Type B pancreatic cell (in vitro differentiated cells): ENCODE measurements around the gene MAGEE1. TPM values are rescaled to one million over a fixed set of nuclear protein-coding genes. Genes with fewer than 3 reads are reported as not detected.

Experiments
- DNase-seq: peaks from one replicate; pipeline ENCODE4 v3.0.0; 2021; ENCODE audit warnings: mixed read lengths; ENCODE audit not compliant: unreplicated experiment; ENCODE audit errors: extremely low spot score
- H3K27ac Mint-ChIP-seq: 2 replicates; pipeline ENCODE4 v1.8.0; 2021; ENCODE audit warnings: mild to moderate bottlenecking, mixed read lengths
- H3K27me3 Mint-ChIP-seq: 2 replicates; pipeline ENCODE4 v1.8.0; 2021; ENCODE audit warnings: mixed read lengths
- H3K36me3 Mint-ChIP-seq: 2 replicates; pipeline ENCODE4 v1.8.0; 2021; ENCODE audit warnings: mixed read lengths
- H3K4me1 Mint-ChIP-seq: one replicate; pipeline ENCODE4 v1.8.0; 2021; ENCODE audit warnings: mixed read lengths; ENCODE audit not compliant: unreplicated experiment
- H3K4me3 Mint-ChIP-seq: 2 replicates; pipeline ENCODE4 v1.8.0; 2021; ENCODE audit warnings: mild to moderate bottlenecking, mixed read lengths
- H3K9me3 Mint-ChIP-seq: 2 replicates; pipeline ENCODE4 v1.8.0; 2021; ENCODE audit warnings: mixed read lengths
- CTCF ChIP-seq: fragments of 200-600 bp; sonication (generic); conservative IDR thresholded peaks from 2 replicates; pipeline ENCODE4 v1.5.0; 2021; ENCODE audit warnings: antibody characterized with exemption, mild to moderate bottlenecking
- total RNA-seq: library from RNA; stranded (reverse); gene quantifications from 2 replicates; pipeline ENCODE4 v1.2.1, GENCODE V29; 2021; ENCODE audit warnings: low replicate concordance

MAGEE1 gene
- total RNA-seq, 1 donor from 2014 or later: 7.0 TPM

- Mint-ChIP-seq H3K4me1 (no peaks in the 10 kb centered on the region), H3K27ac (no peak overlapping the region), H3K27me3 (no peaks in the 10 kb centered on the region), H3K4me3 (peak overlapping the region; percentile 90), H3K36me3 (no peaks in the 10 kb centered on the region), H3K9me3 (no peaks in the 10 kb centered on the region)
- DNase-seq: no peak
- TF ChIP-seq CTCF: no peak
Measured at GRCh38 chrX:76428243-76429130, 977 bp downstream of the MAGEE1 start.

GRCh38 chrX:76433219-76433618 is 5.7 kb downstream of the MAGEE1 start:
- Mint-ChIP-seq H3K9me3 (no peaks in the 10 kb centered on the region), H3K27me3 (no peaks in the 10 kb centered on the region), H3K27ac (no peak overlapping the region), H3K4me3 (no peak overlapping the region), H3K36me3 (no peaks in the 10 kb centered on the region), H3K4me1 (no peaks in the 10 kb centered on the region)
- TF ChIP-seq CTCF: no peak
- DNase-seq: no peak

GRCh38 chrX:76434103-76434741 is 6.7 kb downstream of the MAGEE1 start:
- no peak for TF ChIP-seq CTCF
- no peaks in the 10 kb centered on the region for H3K9me3 Mint-ChIP-seq

GRCh38 chrX:76439188-76439587 is 11.7 kb downstream of the MAGEE1 start:
- DNase-seq: no peak
- Mint-ChIP-seq H3K4me1 (no peaks in the 10 kb centered on the region), H3K9me3 (no peaks in the 10 kb centered on the region), H3K27me3 (no peaks in the 10 kb centered on the region), H3K27ac (no peak overlapping the region), H3K4me3 (no peak overlapping the region), H3K36me3 (no peaks in the 10 kb centered on the region)
- TF ChIP-seq CTCF: no peak

More at GRCh38 chrX:76434103-76434741, 6.7 kb downstream of the MAGEE1 start:
- no peaks in the 10 kb centered on the region for H3K27me3 Mint-ChIP-seq
- no peak overlapping the region for H3K4me3 Mint-ChIP-seq
- no peak overlapping the region for H3K27ac Mint-ChIP-seq
- DNase-seq: no peak
- H3K36me3 Mint-ChIP-seq: no peaks in the 10 kb centered on the region
- H3K4me1 Mint-ChIP-seq: no peaks in the 10 kb centered on the region

- no peak for TF ChIP-seq CTCF
- Mint-ChIP-seq H3K4me1 (no peaks in the 10 kb centered on the region), H3K27ac (no peak overlapping the region), H3K4me3 (no peak overlapping the region), H3K36me3 (no peaks in the 10 kb centered on the region), H3K9me3 (no peaks in the 10 kb centered on the region), H3K27me3 (no peaks in the 10 kb centered on the region)
- no peak for DNase-seq
Measured at GRCh38 chrX:76453737-76454406, 26.4 kb downstream of the MAGEE1 start.
